Esophagus muscularis mucosa (tissue), 3 donors: ENCODE results near the gene POC1A.
A peak's percentile ranks its signal among the peaks of the same experiment; 100 is the strongest.

Source experiments
- POLR2A ChIP-seq: fragments of 450-650 bp; IDR thresholded peaks from one replicate; pipeline ENCODE4 v1.6.1; 2017; ENCODE audit warnings: antibody characterized with exemption, moderate library complexity, mild to moderate bottlenecking, low read depth
- POLR2AphosphoS5 ChIP-seq, 2 donors: sonication (generic); formaldehyde crosslinking; IDR thresholded peaks; one replicate each; pipeline ENCODE4 v1.6.1; 2017; ENCODE audit warnings: antibody characterized with exemption in 2 of 2
- TF ChIP-seq, protein P1 (sequence below), 3 experiments: fragments of 200-600 bp in 2 of 3; fragments of 450-650 bp in 1 of 3; sonication (generic) in 2 of 3; IDR thresholded peaks; one replicate each; pipeline ENCODE4 v1.5.1; 2017 to 2019; ENCODE audit warnings: antibody characterized with exemption in 3 of 3, mild to moderate bottlenecking in 2 of 3, moderate library complexity in 1 of 3

- TF ChIP-seq, protein P1, sequence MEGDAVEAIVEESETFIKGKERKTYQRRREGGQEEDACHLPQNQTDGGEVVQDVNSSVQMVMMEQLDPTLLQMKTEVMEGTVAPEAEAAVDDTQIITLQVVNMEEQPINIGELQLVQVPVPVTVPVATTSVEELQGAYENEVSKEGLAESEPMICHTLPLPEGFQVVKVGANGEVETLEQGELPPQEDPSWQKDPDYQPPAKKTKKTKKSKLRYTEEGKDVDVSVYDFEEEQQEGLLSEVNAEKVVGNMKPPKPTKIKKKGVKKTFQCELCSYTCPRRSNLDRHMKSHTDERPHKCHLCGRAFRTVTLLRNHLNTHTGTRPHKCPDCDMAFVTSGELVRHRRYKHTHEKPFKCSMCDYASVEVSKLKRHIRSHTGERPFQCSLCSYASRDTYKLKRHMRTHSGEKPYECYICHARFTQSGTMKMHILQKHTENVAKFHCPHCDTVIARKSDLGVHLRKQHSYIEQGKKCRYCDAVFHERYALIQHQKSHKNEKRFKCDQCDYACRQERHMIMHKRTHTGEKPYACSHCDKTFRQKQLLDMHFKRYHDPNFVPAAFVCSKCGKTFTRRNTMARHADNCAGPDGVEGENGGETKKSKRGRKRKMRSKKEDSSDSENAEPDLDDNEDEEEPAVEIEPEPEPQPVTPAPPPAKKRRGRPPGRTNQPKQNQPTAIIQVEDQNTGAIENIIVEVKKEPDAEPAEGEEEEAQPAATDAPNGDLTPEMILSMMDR (IDR thresholded peaks at IDR 0.05): peak in 1 of 3 experiments; percentile 14
- TF ChIP-seq POLR2A: no peak
- TF ChIP-seq POLR2AphosphoS5 (IDR thresholded peaks at IDR 0.05): no peak
Measured at GRCh38 chr3:52053307-52054304, 100.6 kb downstream of the POC1A start.
